ENCODE measurements around the gene PCLO. TPM values are rescaled to one million over a fixed set of nuclear protein-coding genes. Genes with fewer than 3 reads are reported as not detected.

PCLO gene
- total and polyA plus RNA-seq, 3 experiments from 2014 or later = not detected

DNA sequence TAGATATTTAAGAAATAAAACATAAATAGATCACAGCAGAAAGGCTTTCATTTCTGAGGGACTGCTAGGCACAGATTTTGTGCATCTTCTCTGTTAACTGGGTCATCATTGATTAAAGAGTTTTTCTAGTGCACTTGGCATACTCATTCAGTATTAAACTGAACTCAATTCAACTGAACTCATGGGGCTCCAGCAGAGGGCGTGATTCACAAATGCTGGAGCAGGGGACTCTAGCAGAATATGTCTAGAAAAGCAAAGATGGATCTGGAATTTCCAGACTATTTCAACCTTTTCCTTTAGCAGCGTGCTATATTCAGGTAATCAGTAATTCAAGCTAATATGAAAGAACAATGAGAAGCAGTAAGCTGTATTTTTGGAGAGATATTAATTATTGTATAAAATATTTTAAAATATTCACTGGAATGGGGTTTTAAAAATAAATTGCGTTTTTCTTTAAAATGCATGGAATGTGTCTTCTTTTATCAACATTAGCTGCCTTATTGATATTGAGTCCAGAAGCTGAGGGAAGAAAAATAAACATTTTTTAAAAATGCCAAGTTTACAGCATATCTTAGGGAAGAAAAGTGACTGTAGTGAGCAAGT is 422.3 kb downstream of the PCLO start:
- Histone ChIP-seq H3K27ac (ENCODE audit: low read depth, low read length) (no peak overlapping the region), H3K36me3 (ENCODE audit: insufficient read depth, low read length) (no peaks in the 10 kb centered on the region), H3K27me3 (ENCODE audit: insufficient read depth, low read length, poor library complexity, severe bottlenecking) (no peaks in the 10 kb centered on the region), H3K9me3 (ENCODE audit: low read length) (no peaks in the 10 kb centered on the region), H3K4me3 (ENCODE audit: low read length) (no peak overlapping the region), H3K4me1 (ENCODE audit: insufficient read depth, low read length) (no peaks in the 10 kb centered on the region)
- ChIA-PET POLR2A (no interaction called here), CTCF (no interaction called here)
- no peaks in the 10 kb centered on the region for H3K4me1 Mint-ChIP-seq
- no peak for DNase-seq
- no peak overlapping the region for H3K27ac Mint-ChIP-seq
- H3K4me3 Mint-ChIP-seq = no peak overlapping the region
- H3K36me3 Mint-ChIP-seq = no peaks in the 10 kb centered on the region
- peaks cover 0 to 3% of the 10 kb centered on the region in 2 donors for H3K27me3 Mint-ChIP-seq
- H3K9me3 Mint-ChIP-seq = peaks cover 0 to 8% (median 3%) of the 10 kb centered on the region in 5 donors

DNA sequence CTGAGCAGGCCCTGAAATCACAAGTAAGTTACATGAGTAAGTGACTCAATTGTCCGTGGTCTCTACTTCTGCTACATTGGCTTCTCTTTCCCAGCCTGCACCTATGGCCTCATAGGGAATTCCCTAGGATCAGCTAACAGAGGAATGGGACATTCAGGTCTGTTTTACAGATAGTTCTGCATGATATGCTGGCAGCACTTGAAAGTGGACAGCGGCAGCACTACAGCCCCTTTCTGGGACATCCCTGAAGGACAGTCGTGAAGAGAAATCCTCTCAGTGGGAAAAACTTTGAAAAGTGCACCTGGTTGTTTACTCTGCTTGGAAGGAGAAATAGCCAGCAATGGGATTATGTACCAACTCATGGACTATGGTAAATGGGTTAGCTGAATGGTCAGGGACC is 426.1 kb downstream of the PCLO start:
- Mint-ChIP-seq H3K4me3 (no peak overlapping the region), H3K4me1 (no peaks in the 10 kb centered on the region), H3K27ac (no peak overlapping the region), H3K27me3 (no peaks in the 10 kb centered on the region), H3K9me3 (peaks cover 0 to 7% (median 0%) of the 10 kb centered on the region in 5 donors), H3K36me3 (no peaks in the 10 kb centered on the region)
- Histone ChIP-seq H3K4me3 (ENCODE audit: low read length) (no peak overlapping the region), H3K27me3 (ENCODE audit: insufficient read depth, low read length, poor library complexity, severe bottlenecking) (no peaks in the 10 kb centered on the region), H3K9me3 (ENCODE audit: low read length) (no peaks in the 10 kb centered on the region), H3K27ac (ENCODE audit: low read depth, low read length) (no peak overlapping the region), H3K4me1 (ENCODE audit: insufficient read depth, low read length) (no peaks in the 10 kb centered on the region), H3K36me3 (ENCODE audit: insufficient read depth, low read length) (no peaks in the 10 kb centered on the region)
- CTCF ChIA-PET = no interaction called here
- no peak for DNase-seq
- POLR2A ChIA-PET = no interaction called here

DNA sequence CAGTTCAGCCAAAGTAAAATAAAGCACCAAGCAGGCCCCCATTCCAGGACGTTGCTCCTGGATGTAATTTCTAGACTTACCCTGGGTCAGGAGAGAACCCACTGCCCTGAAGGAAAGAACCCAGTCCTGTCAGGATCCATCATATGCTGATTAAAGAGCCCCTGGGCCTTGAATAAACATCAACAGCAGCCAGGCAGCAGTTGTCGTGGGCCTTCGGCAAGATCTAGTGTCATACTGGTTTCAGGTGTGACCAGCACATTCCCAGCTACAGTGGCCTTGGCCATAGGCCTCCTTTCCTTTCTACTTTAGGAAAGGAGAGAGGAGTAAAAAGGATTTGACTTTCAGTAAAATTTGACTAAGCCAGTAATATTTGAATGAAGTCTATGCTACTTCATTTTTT is 430.0 kb downstream of the PCLO start:
- Mint-ChIP-seq H3K9me3 (peaks cover 0 to 7% (median 0%) of the 10 kb centered on the region in 5 donors), H3K27me3 (no peaks in the 10 kb centered on the region), H3K27ac (no peak overlapping the region), H3K4me3 (no peak overlapping the region), H3K36me3 (no peaks in the 10 kb centered on the region), H3K4me1 (no peaks in the 10 kb centered on the region)
- Histone ChIP-seq H3K27me3 (ENCODE audit: insufficient read depth, low read length, poor library complexity, severe bottlenecking) (no peaks in the 10 kb centered on the region), H3K4me1 (ENCODE audit: insufficient read depth, low read length) (no peaks in the 10 kb centered on the region), H3K27ac (ENCODE audit: low read depth, low read length) (no peak overlapping the region), H3K4me3 (ENCODE audit: low read length) (no peak overlapping the region), H3K9me3 (ENCODE audit: low read length) (no peaks in the 10 kb centered on the region), H3K36me3 (ENCODE audit: insufficient read depth, low read length) (no peaks in the 10 kb centered on the region)
- CTCF ChIA-PET = no interaction called here
- POLR2A ChIA-PET = no interaction called here
- no peak for DNase-seq

DNA sequence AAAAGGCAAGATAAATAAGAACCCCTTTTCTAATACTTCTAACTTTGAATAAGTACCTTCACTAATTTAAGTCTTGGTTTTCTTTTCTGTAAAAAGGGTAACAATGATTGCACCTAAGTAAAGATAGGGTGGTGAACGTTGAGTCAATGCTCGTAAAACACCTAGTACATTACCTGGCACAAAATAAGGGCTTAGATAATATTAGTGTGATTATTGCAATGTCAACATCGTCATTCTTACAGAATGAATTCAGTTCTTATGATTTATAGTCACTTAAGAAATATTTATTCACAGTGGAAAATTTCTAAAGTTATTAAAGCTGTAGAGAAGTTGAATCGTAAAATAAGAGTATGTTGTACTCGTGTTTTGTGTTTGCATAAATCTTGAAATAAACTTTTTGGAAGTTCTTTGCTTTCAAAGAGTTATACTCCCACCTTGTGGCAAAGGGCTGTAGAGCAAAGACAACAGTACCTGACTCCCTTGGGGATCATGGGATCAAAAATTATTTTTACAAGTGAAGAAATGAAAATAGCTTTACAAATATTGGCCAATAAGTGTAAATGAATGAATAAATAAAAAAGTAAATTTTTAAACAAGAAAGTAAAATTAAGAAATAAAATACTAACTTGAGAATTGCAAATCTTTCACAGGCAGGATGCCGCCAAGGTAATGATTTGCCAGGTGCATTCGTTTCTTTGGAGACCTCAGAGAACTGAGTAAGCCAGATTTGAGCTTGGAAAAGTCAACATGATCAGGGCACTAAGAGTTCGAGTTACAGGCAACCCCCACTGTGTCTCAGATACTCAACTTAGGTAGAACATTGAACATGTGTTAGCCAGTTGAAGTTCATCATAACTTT is 433.3 kb downstream of the PCLO start:
- Mint-ChIP-seq H3K4me3 (no peak overlapping the region), H3K27me3 (no peaks in the 10 kb centered on the region), H3K36me3 (no peaks in the 10 kb centered on the region), H3K27ac (no peak overlapping the region), H3K4me1 (no peaks in the 10 kb centered on the region), H3K9me3 (peaks cover 0 to 10% (median 0%) of the 10 kb centered on the region in 5 donors)
- DNase-seq = peak in 1 of 5 donors; percentile 8
- ChIA-PET POLR2A (interaction anchor here (0.6 kb wide), 1 partner anchor 19 kb away, joined by 3 read pairs; no protein-coding TSS in a partner anchor), CTCF (no interaction called here)
- Histone ChIP-seq H3K36me3 (ENCODE audit: insufficient read depth, low read length) (no peaks in the 10 kb centered on the region), H3K27ac (ENCODE audit: low read depth, low read length) (no peak overlapping the region), H3K4me3 (ENCODE audit: low read length) (no peak overlapping the region), H3K4me1 (ENCODE audit: insufficient read depth, low read length) (no peaks in the 10 kb centered on the region), H3K9me3 (ENCODE audit: low read length) (no peaks in the 10 kb centered on the region), H3K27me3 (ENCODE audit: insufficient read depth, low read length, poor library complexity, severe bottlenecking) (no peaks in the 10 kb centered on the region)

DNA sequence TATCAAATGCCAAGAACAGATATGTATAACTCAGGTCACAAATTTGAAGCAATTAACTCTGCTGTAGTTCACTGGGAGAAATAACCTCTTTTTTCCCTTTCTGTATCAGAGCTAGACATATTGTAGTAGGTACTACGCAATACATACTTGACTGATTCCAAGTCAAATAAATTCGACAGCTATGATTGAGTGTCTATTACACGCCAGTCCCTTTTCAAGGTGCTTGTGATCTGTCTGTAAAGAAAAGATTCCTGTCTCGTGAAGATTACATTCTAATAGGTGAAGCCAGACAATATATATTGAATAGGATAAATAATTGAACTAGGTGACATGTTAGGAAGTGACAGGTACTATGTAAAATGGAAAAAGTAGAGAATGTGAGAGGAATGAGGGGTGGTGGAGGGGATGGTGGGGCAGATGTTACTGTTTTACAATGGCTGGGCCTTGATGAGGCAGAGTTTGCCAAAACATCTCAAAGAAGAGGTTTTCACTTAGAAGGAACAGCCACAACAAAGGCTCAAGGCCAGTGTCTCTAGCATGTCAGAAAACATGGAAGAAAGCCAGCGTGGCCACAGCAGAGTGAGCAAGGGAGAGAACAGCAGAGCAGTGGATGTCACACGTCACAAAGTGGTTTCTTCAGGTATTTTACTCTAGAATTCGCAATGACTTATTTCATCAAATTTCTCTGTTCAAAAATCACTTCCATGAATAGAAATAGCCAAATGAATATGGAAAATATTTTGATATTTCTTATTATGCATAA is 436.5 kb downstream of the PCLO start:
- POLR2A ChIA-PET = no interaction called here
- DNase-seq = no peak
- no peak overlapping the region for H3K4me3 ChIP-seq (ENCODE audit: low read length)

DNA sequence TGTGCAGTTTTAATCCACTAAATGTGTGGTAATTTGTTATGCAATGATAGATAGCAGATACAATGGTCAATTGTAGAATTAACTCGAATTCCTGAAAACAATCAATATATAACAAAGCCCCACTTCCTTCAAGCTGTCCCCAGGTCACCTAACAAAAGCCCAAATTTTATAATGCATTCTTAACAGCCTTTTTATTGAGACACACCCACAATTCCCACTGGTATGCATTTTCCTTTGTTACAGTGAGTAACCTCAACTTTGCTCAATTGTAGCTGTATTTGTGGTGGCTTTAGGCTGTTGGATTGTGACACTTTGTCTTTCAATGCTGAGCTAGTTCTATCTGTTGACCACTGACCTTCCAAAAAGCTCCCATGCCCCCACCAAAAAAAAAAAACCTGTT is 439.3 kb downstream of the PCLO start:
- ChIA-PET CTCF (no interaction called here), POLR2A (no interaction called here)
- Mint-ChIP-seq H3K9me3 (peaks cover 0 to 4% (median 0%) of the 10 kb centered on the region in 5 donors), H3K4me3 (no peak overlapping the region), H3K36me3 (no peaks in the 10 kb centered on the region), H3K27ac (no peak overlapping the region), H3K27me3 (no peaks in the 10 kb centered on the region), H3K4me1 (no peaks in the 10 kb centered on the region)
- H3K27me3 ChIP-seq (ENCODE audit: insufficient read depth, low read length, poor library complexity, severe bottlenecking) = no peaks in the 10 kb centered on the region
- no peak for DNase-seq
- H3K9me3 ChIP-seq (ENCODE audit: low read length) = no peaks in the 10 kb centered on the region
- no peak overlapping the region for H3K4me3 ChIP-seq (ENCODE audit: low read length)
- H3K4me1 ChIP-seq (ENCODE audit: insufficient read depth, low read length) = no peaks in the 10 kb centered on the region
- no peaks in the 10 kb centered on the region for H3K36me3 ChIP-seq (ENCODE audit: insufficient read depth, low read length)
- H3K27ac ChIP-seq (ENCODE audit: low read depth, low read length) = no peak overlapping the region

More for the DNA sequence above, 436.5 kb downstream of the PCLO start:
- no peaks in the 10 kb centered on the region for H3K36me3 Mint-ChIP-seq
- H3K4me1 Mint-ChIP-seq = no peaks in the 10 kb centered on the region
- Histone ChIP-seq H3K27ac (ENCODE audit: low read depth, low read length) (no peak overlapping the region), H3K9me3 (ENCODE audit: low read length) (no peaks in the 10 kb centered on the region), H3K4me1 (ENCODE audit: insufficient read depth, low read length) (no peaks in the 10 kb centered on the region), H3K27me3 (ENCODE audit: insufficient read depth, low read length, poor library complexity, severe bottlenecking) (no peaks in the 10 kb centered on the region), H3K36me3 (ENCODE audit: insufficient read depth, low read length) (no peaks in the 10 kb centered on the region)
- CTCF ChIA-PET = no interaction called here
- no peak overlapping the region for H3K4me3 Mint-ChIP-seq
- H3K9me3 Mint-ChIP-seq = peaks cover 0 to 3% (median 0%) of the 10 kb centered on the region in 5 donors
- no peak overlapping the region for H3K27ac Mint-ChIP-seq
- H3K27me3 Mint-ChIP-seq = no peaks in the 10 kb centered on the region

DNA sequence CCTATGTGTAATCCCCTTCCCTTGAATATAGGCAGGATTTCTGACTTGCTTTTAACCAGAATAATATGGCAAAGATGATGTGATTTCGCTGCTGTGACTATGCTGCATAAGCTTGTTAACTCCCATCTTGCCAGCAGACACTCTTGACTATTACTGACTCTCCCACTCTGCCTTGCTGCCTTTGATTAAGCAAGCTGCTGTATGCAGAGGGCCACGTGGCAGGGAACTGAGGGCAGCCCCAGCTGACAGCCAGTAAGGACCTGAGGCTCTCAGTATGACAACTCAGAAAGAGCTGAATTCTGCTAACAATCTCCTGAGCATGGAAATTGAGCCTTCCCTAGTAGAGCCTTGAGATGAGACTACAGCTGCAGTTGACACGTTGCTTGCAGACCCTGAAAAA is 439.7 kb downstream of the PCLO start:
- Mint-ChIP-seq H3K36me3 (no peaks in the 10 kb centered on the region), H3K9me3 (peaks cover 0 to 4% (median 0%) of the 10 kb centered on the region in 5 donors), H3K4me3 (no peak overlapping the region), H3K4me1 (no peaks in the 10 kb centered on the region), H3K27me3 (no peaks in the 10 kb centered on the region), H3K27ac (no peak overlapping the region)
- DNase-seq = no peak
- Histone ChIP-seq H3K36me3 (ENCODE audit: insufficient read depth, low read length) (no peaks in the 10 kb centered on the region), H3K9me3 (ENCODE audit: low read length) (no peaks in the 10 kb centered on the region), H3K27ac (ENCODE audit: low read depth, low read length) (no peak overlapping the region), H3K4me1 (ENCODE audit: insufficient read depth, low read length) (no peaks in the 10 kb centered on the region), H3K4me3 (ENCODE audit: low read length) (no peak overlapping the region), H3K27me3 (ENCODE audit: insufficient read depth, low read length, poor library complexity, severe bottlenecking) (no peaks in the 10 kb centered on the region)
- ChIA-PET CTCF (no interaction called here), POLR2A (no interaction called here)

DNA sequence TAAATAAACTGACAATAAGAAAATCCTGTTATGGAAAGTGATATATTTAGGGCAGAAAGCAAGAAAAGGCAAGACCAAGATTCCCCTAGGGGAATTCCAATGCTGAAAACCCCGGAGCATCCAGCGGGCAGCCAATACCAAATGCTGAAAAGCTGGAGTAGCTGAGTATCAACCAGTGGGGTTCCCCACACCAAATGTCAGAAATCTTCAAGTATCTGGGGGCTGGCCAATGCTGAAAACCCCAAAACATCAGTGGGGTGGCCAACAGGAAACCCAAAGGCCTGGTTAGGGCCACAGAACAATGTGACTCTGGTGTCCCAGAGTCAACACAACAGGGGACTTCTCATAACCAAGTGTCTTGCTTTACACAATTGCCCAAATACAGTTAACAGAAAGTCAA is 447.3 kb downstream of the PCLO start:
- no peaks in the 10 kb centered on the region for H3K27me3 Mint-ChIP-seq
- H3K36me3 ChIP-seq (ENCODE audit: insufficient read depth, low read length) = no peaks in the 10 kb centered on the region
- H3K4me3 ChIP-seq (ENCODE audit: low read length) = no peak overlapping the region
- H3K4me1 ChIP-seq (ENCODE audit: insufficient read depth, low read length) = no peaks in the 10 kb centered on the region
- peak overlapping the region in 2 of 8 donors; percentile 46 to 61 for H3K27ac Mint-ChIP-seq
- DNase-seq = no peak
- H3K27ac ChIP-seq (ENCODE audit: low read depth, low read length) = no peak overlapping the region
- no peaks in the 10 kb centered on the region for H3K36me3 Mint-ChIP-seq
- peaks cover 0 to 7% (median 3%) of the 10 kb centered on the region in 5 donors for H3K9me3 Mint-ChIP-seq
- CTCF ChIA-PET = no interaction called here
- POLR2A ChIA-PET = no interaction called here
- no peaks in the 10 kb centered on the region for H3K9me3 ChIP-seq (ENCODE audit: low read length)
- no peaks in the 10 kb centered on the region for H3K27me3 ChIP-seq (ENCODE audit: insufficient read depth, low read length, poor library complexity, severe bottlenecking)
- H3K4me3 Mint-ChIP-seq = no peak overlapping the region
- H3K4me1 Mint-ChIP-seq = no peaks in the 10 kb centered on the region
